ENCODE data around the gene MFAP3.
A peak's percentile ranks its signal among the peaks of the same experiment; 100 is the strongest.
"Not testable (repeated sequence)": the region's sequence is repeated elsewhere in the genome, so short reads cannot be mapped to it uniquely, and the experiment has no call there.

The MFAP3 gene

DNA sequence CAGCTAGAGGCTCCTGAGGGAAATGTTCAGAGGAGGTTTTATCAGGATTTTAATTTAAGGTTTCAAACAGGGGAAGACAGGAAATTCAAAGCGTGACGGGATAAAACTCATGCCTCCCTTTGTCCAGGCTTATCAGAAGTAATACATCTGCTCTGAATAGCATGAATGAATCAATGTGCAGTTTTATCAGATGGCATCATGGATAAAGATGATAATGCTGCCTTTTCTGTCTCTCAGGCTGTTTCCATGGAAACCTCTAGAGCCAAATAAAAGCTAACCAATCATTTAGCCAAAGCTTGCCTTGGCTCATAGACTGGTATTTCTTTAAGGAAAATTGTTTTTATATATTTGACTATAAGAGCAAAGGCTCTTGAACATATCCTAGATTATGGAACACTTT is 16.4 kb downstream of the MFAP3 start:
- DNase-seq: no peak

DNA sequence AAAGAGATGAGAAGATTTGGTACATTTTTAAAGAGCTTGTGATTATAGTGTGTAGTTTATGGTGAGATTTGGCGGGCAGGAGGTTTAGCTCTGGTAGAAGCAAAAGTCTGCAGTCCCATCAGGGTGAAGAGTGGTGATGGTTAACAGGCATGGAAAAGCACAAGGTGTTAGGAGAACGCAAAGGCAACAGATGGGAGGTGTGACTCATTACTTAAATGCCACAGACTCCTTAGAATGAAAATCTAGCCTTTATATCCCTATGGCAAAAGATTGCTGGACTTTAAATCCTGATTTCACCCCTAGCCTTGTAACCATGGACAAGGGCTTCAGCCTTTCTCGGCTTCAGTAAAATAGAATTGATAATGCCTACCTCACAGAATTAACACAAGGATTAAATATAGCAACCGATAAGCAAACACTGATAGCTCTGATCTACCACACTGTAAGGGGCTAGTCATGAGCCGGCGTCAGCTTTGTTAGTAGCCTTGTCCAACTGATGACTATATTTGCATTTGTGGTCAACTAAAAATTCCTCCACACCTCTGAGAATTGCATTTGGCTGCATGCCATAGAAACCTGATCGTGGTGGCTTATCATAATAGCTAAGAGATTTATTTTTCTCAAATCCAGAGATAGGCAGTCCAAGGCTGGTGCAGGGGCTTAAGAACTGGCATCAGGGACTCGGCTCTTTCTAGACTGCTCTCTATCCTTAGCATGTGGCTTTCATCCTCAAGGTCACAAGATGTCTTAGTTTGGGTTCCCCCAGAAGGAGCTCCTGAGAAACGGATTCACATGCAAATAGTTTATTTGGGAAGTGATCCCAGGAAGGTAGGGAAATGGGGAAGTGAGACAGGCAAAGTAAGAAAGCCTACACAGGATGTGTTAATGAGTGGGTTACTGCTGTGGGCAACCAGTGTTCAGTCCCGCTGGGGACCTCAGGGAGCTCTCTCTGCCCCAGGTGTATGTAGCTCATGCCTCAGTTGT is 19.6 kb downstream of the MFAP3 start:
- no peak for DNase-seq

DNA sequence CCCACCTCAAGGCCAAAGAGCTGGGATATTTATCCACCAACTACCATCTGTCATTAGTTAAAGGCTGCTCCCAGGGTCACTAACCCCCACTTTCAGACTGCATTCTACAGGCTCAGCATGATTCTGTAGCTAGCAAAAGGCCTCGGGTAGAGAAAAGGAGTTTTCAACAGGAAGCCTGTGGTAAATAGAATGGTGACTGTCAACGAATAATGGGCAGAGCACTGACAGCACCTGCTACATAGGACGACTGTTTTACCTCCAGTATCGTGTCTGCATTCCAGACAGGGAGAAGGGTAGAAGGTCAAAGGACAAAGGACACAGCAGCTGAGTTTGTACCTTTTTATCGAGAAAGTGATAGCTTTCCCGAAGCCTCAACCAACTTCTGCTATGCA is 20.3 kb downstream of the MFAP3 start:
- DNase-seq: no peak

DNA sequence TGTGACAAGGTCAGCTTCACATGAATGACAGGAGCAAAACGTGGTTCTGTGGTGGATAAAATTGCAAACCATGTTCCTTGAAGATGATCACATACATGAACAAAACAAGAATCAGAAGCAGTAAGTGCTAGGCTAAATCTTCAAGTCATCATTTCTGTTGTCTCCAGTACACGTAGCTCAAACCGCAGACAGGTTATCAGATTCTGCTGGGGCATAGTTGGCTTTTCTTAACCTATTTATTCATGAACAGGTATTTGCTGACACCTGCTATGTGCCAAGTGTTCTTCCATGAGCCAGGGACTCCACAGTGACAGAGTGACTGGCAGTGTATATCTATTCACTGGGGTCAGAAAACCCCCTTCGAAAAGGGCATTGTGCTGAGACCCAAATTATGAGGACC is 20.8 kb downstream of the MFAP3 start:
- no peak for DNase-seq

DNA sequence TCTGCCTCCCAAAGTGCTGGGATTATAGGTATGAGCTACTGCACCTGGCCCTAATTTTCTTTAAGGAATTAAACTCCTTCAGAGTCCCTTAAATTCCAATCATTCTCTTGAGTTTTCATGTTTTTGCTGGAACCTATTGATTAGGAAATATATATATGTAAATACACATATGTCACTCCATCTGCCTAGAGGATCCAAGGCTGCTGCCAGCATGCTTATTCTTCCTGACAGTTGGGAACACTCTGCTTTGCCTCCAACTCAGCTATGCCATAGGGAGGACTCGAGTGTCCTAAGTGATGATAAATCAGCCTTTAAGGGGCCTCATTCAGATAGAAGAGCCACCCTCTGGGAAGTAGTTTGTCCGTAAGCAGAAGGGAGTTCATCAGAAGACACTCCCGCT is 21.8 kb downstream of the MFAP3 start:
- no peak for DNase-seq

DNA sequence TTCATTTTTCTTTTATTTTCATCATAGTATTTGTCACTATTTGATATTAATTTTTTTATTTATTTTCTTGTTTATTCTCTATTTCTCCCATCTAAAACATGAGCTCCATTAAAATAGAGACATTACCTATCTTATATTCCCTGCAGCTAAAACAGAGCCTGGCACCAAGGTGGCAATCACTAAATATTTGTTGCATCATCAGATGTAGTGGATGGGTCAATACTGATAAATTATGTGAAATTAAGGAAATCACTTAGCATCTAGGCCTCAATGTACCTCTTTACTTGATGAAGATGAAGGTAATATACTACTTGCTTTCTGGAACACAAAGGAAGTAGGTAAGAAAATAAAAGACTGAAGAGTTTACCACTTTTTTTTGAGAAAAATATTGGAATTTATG is 24.6 kb downstream of the MFAP3 start:
- DNase-seq: no peak

DNA sequence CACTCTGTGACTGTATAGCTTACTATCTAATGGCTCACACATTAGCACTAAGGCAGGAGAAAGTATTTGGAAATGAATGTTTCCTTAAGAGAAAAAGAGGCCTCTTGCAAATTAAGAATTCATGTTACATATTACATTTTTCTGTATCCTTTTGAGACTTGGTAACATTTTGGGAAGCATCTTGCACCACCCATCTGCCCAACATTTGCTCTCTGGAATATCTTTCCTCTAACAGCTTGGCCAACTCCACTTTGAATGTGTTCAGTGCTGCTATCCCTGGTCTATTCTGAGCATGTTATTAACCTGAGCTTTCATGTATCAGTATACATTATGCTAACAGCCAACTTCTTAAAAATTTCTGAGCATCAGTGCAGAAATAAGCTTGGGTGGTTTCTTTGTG is 27.2 kb downstream of the MFAP3 start:
- DNase-seq: no peak

DNA sequence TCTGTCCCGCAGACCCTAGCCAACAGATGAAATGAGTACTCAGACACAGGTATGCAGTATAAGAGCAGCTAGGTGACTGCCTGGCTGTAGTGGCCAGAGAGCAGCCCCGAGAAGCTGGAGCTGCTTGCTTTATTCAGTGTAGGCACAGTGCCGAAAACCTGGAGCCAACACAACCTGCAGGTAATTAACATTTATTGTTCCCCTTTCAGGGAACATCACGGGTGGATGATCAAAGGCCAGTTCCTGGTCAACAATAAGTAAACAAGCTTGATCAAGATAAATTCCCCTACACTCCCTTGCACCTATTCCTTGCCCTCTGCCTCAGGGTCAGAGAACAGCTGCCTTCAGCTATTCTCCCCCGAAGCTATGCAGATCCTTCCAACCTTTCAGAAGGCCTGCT is 31.1 kb downstream of the MFAP3 start:
- DNase-seq: not testable (repeated sequence)

DNA sequence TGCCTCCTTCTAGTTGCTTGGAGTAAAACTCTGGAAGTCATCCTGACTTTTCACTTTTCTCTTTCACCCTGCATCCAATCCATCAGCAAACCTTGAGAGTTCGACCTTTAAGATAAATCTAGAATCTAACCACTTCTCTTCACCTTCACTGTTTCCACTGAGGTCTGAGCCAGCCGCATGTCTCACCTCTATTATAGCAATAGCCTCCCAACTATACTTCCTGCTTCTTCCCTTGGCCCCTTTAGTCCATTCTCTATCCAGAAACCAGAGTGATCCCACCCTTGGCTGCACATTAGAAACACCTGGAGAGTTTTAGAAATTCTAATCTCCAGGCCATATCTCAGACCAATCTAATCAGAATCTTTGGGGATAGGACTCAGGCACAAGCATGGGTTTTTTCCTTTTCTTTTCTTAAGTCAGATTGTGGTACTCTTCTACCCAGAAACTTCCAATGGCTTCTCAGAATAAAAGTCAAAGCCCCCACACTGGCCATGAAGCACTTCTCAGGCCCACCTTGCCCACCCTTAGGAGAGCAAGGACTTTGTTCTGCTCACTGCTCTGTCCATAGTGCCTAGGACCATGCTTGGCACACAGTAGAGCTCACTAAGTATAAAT is 33.1 kb downstream of the MFAP3 start:
- no peak for DNase-seq

DNA sequence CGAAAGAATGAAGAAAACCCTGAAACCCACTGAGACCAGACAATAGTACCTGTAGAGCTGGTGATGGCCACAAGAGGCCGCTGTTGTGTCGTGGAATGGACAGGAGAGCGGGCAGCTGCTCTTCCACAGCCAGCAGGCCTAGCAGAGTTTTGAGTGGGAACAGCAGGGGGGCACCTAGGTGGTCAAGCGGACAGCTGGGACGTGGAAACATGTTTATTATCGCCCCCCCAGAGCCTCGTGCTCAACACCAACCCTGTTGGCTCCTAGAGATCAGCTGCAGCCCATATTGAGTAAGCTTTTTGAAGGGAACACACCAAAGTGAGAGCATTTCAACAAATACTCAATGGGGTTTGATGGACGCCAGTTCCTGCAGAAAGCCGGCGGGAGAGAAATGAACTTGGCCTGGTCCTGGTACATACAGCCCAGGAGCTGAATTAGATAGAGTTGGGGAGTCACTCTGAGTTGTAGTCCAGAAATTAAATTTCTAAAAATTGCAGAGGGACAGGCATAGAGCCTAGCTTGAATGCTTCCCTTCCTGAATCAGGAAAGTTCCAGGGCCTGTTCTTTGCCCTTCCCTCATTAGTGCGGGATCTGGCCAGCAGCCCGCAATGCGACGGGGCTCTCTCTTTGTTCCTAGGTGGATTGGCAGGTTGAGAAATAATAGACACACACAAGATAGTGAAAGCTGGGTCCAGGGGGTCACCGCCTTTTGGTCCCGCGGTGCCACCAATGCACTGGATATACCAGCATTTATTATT is 33.8 kb downstream of the MFAP3 start:
- DNase-seq: peak; percentile 75 to 84

DNA sequence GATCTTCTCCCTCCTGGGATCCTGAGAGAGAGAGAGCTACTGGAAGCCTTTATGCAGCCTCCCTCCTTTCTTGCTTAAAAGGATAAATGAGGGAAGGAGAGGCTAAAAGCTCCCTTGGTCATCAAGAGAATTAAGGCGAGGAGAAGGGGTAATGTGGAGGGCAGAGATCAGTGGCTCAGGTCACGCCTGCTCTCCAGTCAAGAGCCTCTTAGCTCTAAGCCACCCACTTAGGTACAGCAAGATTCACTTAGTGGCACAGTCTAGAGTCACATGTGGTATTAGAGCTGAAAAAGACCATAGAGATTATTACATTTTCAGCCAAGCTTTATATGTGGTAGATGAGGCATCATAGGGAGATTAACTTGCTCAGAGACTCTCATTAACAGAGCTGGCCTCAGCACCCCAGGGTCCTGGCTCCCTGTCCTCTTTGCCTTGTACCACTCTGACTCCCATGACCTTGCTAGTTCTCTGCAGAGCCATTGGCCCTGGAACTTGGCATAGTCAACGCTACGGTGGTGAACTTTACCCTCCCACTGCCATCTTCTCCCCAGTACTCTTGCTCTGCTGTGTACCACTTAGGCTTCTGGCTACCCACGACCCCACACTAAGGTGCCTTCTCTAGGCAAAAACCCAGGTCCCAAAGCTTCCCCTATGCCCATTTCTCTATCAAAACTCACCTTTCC is 37.6 kb downstream of the MFAP3 start:
- DNase-seq: no peak

DNA sequence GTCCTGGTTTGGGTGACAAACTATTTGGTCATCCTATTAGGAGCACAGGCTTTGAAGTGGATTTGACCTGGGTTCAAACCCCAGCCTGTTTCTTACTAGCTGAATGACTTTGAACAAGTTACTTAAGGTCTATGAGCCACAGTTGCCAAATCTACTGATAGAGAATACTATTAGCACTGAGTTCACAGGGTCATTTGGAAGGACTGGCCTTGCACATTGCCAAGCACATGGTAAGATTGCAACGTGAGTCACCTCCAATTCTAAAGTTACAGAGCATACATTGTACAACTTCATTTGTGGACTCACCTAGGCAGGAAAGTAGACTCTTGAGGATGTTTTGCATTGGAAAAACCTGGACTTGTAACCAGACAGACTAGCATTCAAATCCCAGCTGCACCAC is 38.9 kb downstream of the MFAP3 start:
- DNase-seq: no peak

DNA sequence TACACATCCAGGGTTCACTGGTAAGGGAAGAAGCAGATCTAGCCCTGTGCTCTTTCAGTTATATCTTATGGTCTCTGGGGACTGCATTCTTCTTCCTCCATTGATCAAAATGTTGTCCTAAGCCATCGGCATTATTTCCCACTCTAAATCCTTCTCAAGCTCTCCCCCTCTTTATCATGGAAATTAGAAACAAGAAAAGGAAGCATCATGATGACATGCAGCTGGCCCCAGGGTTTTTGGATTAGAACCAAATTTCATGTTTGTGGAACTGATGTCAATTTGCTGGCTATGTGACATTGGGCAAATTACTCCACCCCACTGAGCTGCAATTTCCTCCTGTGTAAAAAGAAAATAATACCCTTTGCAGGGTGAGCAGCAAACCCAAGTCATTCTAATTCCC is 39.5 kb downstream of the MFAP3 start:
- no peak for DNase-seq

DNA sequence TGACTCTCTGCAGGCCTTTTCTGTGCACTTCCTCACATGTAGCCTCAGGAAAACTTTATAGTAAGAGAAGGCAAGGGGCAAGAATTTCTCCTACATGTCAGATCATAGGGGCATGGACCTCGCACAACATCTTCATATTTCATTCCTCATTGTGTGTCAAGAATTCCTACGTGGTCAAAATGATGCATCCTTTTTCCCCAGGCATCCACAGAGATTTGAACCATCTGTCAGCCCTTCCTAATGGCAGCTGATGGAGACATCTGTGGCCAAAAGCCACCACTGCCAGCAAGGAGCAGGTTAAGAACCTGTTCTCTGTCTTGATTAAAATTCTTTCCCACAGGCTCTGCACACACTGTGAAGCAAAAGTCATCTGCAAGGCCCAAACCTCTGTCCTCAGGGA is 42.5 kb downstream of the MFAP3 start:
- DNase-seq: no peak

DNA sequence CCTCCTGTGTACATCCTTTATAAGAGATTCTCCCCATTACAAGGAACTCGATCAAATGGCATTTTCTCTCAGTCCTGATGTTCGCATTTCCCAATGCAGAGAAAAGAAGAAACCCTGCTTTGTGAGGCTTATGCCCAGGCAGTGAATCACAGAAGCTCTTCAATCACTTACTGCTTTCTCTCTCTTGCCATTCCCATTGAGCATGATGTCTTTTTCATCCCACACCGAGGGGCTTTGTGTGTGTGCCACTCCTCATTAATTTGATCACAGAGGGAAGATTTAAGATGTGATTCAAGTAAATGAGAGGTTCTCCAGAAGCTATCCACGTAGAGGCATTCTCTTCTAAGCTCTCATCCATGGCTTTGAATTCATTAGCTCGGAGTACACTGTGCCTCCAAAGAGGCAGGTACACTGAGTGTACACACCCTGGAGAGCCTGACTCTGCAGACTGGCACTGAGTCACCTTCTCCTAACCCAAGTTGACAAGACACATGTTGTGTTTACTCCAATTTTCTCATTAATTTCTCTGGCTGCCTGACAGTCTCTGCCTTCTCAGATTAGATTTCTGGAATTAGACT is 45.4 kb downstream of the MFAP3 start:
- no peak for DNase-seq

DNA sequence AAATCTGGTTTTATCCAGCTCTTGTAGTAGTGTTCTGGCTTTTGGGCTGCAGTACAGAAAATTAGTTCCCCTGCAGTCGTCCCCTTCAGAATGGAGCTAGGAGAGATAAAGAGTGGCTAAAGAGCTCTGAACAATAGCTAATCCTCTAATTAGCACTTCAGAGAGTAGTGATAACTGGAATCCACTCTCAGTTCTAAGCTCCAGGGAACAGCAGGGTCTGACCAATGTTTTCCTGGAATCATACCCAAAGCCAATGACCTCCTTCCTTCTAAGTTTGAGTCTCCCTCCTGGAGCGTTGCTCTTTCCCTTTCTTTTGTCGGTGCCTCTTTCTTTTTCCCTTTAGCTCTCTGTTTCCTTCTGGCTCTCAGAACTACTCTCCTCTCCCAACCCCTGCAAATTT is 47.4 kb downstream of the MFAP3 start:
- DNase-seq: no peak

DNA sequence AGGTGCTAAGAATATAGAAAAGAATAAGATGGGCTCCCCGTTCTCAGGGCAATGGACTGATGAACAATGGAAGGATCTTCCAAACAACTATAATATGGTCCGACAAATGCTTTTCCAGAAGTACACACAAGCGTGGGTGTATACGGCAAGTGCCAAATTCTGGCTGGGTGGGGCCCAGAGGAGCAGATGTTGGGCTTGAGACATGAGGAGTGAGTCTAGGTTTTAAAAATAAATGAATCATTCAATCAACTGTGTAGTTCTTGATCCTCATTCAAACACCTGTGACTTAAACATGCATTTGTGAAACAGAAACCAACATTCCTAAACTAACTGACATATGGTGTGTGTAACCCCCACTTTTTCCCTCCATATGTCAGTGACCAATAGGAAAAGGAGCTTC is 47.9 kb downstream of the MFAP3 start:
- DNase-seq: no peak

DNA sequence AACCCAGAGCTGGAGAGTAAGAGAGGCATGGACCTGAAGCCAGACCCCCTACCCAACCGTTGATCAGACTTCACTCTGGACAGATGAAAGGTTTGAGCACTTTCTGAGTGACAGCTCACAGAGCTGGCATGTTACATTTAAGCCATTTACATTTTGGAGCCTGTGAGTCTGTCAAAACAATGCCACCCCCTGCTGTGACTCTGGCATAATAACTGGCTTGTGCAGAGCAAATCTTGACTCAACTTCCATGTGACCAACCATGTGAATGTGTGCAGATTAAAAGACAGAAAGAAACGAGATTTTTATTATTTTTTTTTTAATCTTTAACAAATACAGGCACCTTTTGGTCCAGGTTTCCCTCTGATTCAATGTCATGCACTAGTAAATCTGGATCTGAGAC is 48.5 kb downstream of the MFAP3 start:
- no peak for DNase-seq

DNA sequence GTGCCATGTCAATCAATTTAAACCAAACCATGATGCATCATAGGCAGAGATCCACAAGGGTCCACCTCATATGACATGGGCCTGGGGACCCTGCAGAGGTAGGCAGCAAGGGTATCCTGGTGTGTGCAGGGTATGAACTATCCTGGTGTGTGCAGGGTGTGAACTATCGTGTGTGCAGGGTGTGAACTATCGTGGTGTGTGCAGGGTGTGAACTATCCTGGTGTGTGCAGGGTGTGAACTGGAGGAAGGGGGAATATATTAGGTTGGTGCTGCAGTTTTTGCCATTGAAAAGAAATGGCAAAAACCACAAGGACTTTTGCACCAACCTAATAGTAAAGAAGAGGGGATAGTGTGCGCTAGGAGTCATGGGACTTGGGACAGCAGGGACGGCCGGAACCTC is 50.0 kb downstream of the MFAP3 start:
- DNase-seq: no peak

DNA sequence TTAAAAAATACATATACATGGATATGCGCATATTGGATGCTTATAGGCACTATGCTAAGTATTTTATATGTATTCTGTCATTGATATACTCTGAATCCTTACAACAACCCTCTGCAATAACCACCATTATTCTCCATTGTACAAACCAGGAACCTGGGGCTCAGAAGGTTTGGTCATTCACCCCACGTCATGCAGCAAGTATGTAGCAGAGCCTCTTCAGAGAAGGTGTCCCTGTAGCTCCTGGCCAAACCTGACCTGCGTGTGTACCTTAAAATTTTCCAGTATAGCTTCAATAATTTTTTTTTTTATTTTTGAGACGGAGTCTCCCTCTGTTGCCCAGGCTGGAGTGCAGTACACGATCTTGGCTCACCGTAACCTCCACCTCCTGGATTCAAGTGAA is 51.9 kb downstream of the MFAP3 start:
- DNase-seq: no peak

DNA sequence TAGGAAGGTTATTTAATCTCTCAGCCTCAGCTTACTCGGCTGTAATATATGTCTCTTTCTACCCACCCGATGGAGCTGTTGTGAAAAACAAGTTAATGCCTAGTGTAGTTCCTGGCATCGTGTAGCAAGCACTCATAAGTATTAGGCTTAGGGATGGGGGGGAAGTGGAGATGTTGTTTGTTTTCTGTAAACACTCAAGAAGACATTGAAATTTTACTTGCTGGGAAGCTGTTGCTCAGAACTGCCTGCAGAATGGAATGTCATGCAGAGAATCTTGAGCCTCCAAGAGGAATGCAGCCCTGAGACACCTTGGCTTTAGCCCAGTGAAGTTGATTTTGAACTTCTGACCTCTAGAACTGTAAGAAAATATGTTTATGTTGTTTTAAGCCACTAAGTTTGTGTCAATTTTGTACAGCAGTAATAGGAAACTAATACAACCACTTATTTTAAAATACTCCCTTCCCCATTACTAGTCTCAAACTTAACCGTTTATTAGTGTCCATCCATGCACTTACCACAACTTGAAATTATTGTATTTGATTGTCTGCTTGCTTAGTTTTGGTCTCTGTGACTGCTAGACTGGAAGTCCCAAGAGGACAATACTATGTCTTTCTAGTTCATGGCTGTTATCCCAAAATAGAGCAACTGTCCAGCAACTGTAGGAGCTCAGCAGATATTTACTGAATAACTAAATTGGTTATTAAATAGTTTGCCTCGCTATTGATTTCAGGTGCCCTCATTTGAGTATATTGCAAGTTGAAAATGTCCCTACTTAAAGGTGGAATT is 53.8 kb downstream of the MFAP3 start:
- DNase-seq: no peak

DNA sequence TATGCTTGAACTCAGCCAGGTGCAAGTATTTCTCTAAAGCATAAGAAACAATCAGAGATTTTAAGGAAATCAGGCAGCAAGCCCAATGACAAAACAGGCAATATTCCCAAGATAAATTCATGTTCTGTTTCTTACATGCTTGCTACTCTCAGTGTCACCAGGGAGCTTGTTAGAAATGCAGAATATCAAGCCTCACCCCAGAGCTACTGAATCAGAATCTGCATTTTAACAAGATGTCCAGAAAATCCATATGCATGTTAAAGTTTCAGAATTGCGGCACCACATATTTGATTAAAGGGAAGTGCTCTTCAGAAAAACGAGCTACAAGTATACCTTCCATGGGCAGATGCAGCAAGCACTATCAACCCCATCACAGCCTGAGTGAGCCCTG is 54.4 kb downstream of the MFAP3 start:
- DNase-seq: no peak

All from CD4-positive, alpha-beta T cell treated with Interferon alpha-2 for 1 hour (primary cell).